GM21528 (cell line): ENCODE measurements around the gene PCDHGB3.
"Not testable (repeated sequence)": the region's sequence is repeated elsewhere in the genome, so short reads cannot be mapped to it uniquely, and the experiment has no call there.

Experiments
- ATAC-seq: cut with Tn5 transposase; IDR thresholded peaks from one replicate; pipeline ENCODE4 v1.9.1; 2021; ENCODE audit warnings: mild to moderate bottlenecking, moderate library complexity; ENCODE audit not compliant: unreplicated experiment, low FRiP score

PCDHGB3 gene

GRCh38 chr5:141415275-141415618 lies 45.2 kb downstream of the PCDHGB3 start:
- not testable (repeated sequence) for ATAC-seq

DNA sequence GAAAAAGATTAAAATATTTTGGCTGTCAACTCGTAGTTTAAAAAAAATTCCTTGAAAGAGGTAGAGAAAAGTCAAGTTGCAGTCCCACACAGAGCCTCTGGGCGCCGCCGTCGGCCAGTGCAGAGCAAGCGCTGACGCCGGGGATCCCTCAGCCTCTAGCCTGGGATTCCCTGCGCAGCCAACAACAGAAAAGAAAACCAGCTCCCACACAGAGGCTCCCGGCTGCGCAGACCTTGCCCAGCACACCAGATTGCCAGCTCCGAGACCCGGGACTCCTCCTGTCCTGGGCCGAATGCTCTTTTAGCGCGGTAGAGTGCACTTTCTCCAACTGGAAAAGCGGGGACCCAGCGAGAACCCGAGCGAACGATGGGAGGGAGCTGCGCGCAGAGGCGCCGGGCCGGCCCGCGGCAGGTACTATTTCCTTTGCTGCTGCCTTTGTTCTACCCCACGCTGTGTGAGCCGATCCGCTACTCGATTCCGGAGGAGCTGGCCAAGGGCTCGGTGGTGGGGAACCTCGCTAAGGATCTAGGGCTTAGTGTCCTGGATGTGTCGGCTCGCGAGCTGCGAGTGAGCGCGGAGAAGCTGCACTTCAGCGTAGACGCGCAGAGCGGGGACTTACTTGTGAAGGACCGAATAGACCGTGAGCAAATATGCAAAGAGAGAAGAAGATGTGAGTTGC lies 47.6 kb downstream of the PCDHGB3 start, which contains the start of gene PCDHGB7:
TSS of gene PCDHGB7 (plus strand) at position 184 of the 679 bp plus-strand sequence. CDS start at position 367, 183 bp downstream.
- ATAC-seq, result peak; percentile 64

DNA sequence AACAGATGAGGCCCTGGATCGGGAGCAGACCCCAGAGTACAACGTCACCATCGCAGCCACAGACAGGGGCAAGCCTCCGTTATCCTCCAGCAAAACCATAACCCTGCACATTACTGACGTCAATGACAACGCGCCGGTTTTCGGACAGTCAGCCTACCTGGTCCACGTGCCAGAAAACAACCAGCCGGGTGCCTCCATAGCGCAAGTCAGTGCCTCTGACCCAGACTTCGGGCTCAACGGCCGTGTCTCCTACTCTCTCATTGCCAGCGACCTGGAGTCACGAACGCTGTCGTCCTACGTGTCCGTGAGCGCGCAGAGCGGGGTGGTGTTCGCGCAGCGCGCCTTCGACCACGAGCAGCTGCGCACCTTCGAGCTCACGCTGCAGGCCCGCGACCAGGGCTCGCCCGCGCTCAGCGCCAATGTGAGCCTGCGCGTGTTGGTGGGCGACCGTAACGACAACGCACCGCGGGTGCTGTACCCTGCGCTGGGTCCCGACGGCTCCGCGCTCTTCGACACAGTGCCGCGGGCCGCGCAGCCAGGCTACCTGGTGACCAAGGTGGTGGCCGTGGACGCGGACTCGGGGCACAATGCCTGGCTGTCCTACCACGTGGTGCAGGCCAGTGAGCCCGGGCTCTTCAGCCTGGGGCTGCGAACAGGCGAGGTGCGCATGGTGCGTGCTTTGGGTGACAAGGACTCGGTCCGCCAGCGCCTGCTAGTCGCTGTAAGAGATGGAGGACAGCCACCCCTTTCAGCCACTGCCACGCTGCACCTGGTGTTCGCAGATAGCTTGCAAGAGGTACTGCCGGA lies 49.2 kb downstream of the PCDHGB3 start:
- ATAC-seq, result no peak

- no peak for ATAC-seq
These were observed 50.9 kb downstream of the PCDHGB3 start, which contains the start of gene PCDHGA11 for GRCh38 chr5:141420855-141421488. Gene PCDHGA11, plus strand, starts transcription at chr5:141421051. Its CDS starts 177 bp downstream, at chr5:141421228.

DNA sequence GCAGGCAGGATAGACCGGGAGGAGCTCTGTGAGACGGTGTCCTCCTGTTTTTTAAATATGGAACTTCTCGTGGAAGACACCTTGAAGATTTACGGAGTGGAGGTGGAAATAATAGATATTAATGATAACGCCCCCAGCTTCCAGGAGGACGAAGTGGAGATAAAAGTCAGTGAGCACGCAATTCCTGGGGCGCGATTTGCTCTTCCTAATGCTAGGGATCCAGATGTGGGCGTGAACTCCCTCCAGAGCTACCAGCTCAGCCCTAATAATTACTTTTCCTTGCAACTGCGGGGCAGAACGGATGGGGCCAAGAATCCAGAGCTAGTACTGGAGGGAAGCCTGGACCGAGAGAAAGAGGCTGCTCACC lies 51.4 kb downstream of the PCDHGB3 start:
- no peak for ATAC-seq
